Measurements from ENCODE around the gene GPR153.

The GPR153 gene

DNA sequence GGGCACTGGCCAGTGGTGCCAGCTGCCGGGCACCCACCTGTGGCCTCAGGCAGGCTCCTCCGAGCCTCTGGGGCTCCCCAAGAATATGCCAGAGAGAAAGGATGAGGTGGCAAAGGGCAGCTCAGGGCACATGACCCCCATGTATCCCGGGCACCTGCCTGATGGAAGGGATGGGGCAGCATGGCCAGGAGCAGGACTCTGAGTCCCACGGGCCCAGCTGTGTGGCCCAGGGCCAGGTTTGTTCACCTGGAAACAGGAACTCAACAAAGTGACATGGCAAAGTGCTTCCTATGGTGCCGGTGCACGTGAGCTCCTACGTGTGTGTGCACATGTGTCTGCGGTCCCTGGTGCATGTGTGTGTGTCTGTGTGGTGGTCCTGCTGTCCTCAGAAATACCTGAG lies 9.5 kb upstream of the GPR153 start:
- in situ Hi-C loops (cut with MboI; ENCODE audit: low sequenced_read_pairs), result no loop called here

DNA sequence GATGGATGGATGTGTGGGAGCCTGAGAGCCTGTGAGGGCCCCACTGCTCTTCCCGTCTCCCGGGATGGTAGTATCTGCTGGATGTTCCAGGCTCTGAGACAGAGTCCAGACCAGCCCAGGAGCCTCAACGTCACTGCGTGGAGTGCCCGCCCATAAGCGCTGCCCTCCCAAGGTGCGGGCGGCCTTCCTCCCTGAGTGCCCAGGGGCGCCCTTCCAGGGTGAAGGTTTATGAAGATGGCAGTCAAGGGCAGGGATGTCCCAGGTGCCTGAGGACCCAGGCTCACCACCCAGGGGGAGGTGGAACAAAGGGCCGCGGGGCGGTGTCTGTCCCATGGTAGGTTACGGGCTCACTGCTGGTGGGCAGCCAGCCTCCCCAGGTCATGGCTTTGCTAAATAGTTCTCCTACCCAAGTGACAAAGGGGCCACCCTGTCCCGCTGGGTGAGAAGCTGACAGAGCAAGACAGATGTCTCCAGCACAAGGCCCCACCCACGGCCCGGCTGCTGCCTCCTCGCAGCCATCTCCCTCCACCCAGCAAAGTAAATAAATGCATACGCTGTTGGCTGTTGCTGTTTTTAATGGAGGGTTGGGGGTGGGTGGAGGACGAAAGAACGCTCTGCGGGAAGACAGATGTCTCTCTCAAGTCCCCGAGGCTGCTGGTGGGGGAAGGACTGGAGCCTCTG lies 9.0 kb upstream of the GPR153 start:
- in situ Hi-C loops (cut with MboI; ENCODE audit: low sequenced_read_pairs), result no loop called here

GRCh38 chr1:6269296-6269695 lies 8.4 kb upstream of the GPR153 start:
- in situ Hi-C loops (cut with MboI; ENCODE audit: low sequenced_read_pairs), result no loop called here

- in situ Hi-C loops (cut with MboI; ENCODE audit: low sequenced_read_pairs), result no loop called here
Measured at GRCh38 chr1:6268415-6268814, 7.5 kb upstream of the GPR153 start.

- in situ Hi-C loops (cut with MboI; ENCODE audit: low sequenced_read_pairs), result no loop called here
Measured at GRCh38 chr1:6267686-6268322, 6.9 kb upstream of the GPR153 start.

GRCh38 chr1:6266641-6267040 lies 5.7 kb upstream of the GPR153 start:
- in situ Hi-C loops (cut with MboI; ENCODE audit: low sequenced_read_pairs), result no loop called here

DNA sequence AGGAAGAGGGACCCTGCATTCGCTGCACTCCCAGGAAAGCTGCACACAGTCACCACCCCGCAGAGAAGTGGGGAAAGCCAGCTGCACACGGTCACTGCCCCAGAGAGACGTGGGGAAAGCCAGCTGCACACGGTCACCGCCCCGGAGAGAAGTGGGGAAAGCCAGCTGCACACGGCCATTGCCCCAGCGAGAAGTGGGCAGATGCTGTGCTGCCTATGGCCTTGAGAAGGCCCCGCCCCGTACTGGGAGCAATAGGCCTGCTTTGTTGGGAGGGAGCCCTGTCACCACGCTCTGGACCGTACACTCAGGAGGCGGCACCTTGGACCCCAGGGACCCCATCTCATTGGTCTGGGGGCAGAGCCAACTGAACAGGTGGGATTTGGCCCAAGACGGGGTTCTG lies 4.3 kb upstream of the GPR153 start:
- in situ Hi-C loops (cut with MboI; ENCODE audit: low sequenced_read_pairs), result no loop called here

DNA sequence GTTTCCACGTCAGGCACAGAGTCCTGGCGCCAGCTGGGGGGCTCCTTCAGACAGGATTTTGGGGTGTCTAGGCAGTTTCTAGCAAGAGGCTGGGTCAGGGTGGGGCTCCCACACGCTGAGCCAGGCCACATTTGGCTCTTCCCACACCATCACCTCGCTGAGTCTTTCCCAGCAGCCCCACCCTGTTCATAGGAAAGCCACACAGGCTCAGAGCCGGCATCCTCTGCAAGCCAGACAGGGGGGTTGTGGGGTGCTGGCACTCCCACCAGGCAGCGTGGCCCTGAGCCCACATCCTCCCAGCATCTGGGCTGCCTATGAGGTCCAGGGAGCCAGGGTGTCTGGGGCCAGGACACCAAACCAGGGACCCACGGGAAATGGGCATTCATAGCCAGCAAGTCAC lies 2.8 kb upstream of the GPR153 start:
- in situ Hi-C loops (cut with MboI; ENCODE audit: low sequenced_read_pairs), result no loop called here

- in situ Hi-C loops (cut with MboI; ENCODE audit: low sequenced_read_pairs), result no loop called here
Measured at GRCh38 chr1:6262555-6263420, 1.9 kb upstream of the GPR153 start.

DNA sequence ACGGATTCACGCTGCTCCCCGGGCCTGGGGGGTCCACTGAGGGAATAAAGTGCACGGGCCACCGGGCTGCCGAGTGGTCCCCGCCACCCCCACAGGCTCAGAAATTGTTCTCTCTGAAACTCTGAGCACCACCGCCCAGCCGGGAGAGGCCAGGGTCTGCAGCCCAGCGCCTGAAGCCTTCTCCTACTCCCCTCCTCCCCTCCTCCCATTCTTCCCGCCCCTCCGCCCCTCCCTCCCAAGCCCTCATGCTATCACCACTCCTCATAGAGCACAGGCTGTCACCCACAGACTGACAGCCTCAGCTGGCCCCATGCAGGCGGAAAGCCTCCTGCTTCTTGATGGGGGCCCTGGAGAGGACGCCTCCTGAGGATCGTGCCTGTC lies 707 bp upstream of the GPR153 start:
- in situ Hi-C loops (cut with MboI; ENCODE audit: low sequenced_read_pairs), result no loop called here

DNA sequence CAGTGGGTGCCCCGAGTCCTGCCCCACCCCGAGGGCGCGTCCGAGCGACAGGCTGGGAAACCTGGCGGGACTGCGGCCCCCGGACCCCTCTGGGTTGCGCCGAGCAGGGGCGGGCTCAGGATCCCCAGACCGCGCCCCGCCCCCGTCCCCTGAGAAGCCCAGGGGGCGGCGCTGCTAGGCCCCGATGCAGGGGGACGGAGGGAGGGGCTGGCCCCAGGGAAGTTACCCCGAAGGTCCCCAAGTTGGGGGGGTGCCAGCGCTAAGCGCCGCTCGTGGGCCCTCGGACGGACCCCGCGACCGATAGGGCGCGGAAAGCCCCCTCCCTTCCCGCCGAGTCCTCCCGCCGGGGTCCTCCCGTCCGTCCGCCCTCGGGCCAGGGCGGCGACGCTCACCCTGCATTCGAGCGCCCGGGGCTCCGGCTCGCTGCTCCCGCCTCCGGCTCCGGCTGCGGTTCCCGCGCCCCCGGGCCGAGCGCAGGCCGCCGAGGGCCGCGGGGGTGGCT lies 414 bp downstream of the GPR153 start:
- in situ Hi-C loops (cut with MboI; ENCODE audit: low sequenced_read_pairs), result no loop called here

- in situ Hi-C loops (cut with MboI; ENCODE audit: low sequenced_read_pairs), result loop anchor here (10.0 kb wide), 1 partner anchor 85 kb away; no protein-coding TSS in a partner anchor
Measured at GRCh38 chr1:6259491-6260362, 1.2 kb downstream of the GPR153 start.

DNA sequence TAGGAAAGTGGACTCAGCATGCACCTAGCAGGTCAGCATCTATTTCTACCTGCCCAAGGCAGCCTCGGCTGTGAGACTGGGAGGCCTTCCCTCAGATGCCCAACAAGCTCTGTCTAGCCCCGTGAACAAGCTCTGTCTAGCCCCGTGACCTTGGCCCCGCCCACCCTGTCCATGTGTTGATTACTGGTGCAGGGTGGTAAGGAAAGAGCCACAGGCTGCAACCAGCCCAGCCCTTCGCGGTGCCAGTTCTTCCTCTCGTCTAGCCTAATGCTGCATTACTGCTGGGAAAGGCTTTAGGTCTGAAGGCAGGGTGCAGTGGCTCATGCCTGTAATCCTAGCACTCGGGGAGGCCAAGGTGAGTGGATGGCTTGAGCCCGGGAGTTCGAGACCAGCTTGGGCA lies 2.2 kb downstream of the GPR153 start:
- in situ Hi-C loops (cut with MboI; ENCODE audit: low sequenced_read_pairs), result loop anchor here (10.0 kb wide), 1 partner anchor 86 kb away; no protein-coding TSS in a partner anchor

DNA sequence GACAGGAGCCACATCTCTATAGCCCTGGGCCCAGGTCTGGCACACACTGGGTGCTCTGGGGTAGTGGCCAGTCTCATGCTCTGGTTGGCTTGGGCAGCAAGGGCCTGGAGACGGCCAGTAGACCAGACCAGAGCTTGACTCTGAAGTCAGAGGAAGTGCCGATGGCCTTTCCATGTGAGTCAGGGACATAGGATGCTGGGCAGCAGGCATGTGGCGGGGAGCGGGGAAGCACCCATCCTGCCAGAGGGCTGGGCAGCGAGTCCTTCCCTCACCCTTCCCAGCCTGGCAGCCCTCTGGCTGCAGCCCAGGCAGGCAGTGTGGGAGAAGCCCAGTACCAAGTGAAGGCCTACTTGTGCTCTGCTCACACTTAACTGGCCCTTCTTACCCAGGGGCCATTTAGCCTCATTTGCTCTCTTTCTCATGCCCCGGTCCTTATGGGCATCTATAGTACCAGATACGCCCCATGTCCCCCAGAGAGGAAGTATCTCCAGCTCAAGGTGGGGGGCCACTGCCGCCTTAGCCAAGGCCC lies 3.3 kb downstream of the GPR153 start:
- in situ Hi-C loops (cut with MboI; ENCODE audit: low sequenced_read_pairs), result loop anchor here (10.0 kb wide), 1 partner anchor 87 kb away; no protein-coding TSS in a partner anchor

GRCh38 chr1:6256645-6257044 lies 4.3 kb downstream of the GPR153 start:
- in situ Hi-C loops (cut with MboI; ENCODE audit: low sequenced_read_pairs), result loop anchor here (10.0 kb wide), 1 partner anchor 88 kb away; no protein-coding TSS in a partner anchor

DNA sequence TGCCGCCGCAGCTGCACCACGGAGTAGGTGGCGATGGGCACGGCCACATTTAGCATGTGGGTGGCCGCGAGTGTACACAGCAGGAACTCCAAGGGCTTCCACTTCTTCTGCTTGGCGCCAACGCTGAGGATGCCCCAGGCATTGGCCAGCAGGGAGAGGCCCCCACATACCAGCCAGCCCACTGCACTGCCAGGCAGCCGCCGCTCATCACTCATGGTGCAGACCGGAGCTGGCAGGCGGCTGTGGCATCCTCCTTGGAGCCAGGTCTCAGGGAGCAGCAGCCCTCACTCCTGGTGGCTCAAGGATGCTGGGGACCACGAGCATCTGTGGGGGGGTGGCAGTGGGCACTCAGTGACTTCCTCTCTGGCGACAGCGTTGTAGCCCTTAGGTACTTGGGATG lies 6.2 kb downstream of the GPR153 start:
- in situ Hi-C loops (cut with MboI; ENCODE audit: low sequenced_read_pairs), result loop anchor here (10.0 kb wide), 1 partner anchor 90 kb away; no protein-coding TSS in a partner anchor

DNA sequence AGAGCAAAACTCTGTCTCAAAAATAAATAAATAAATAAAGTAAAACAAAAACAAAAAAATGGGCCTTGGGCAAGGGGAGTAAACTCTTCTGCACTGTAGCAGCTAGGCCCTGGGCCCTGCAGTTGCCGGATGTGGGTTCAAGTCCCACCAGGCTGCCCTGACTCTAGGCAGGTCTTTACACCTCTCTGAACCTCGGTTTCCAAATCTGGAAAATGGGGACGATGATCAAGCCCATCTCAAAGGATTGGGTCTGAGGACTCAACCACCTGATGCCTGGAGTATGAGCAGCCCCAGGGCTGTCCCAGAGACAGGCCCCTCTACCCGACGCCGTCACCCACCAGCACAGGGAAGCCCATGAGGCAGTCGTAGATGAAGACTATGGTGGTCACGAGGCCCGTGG lies 7.5 kb downstream of the GPR153 start:
- in situ Hi-C loops (cut with MboI; ENCODE audit: low sequenced_read_pairs), result loop anchor here (10.0 kb wide), 1 partner anchor 91 kb away; no protein-coding TSS in a partner anchor

GRCh38 chr1:6252374-6252710 lies 8.6 kb downstream of the GPR153 start:
- in situ Hi-C loops (cut with MboI; ENCODE audit: low sequenced_read_pairs), result loop anchor here (10.0 kb wide), 1 partner anchor 92 kb away; no protein-coding TSS in a partner anchor

DNA sequence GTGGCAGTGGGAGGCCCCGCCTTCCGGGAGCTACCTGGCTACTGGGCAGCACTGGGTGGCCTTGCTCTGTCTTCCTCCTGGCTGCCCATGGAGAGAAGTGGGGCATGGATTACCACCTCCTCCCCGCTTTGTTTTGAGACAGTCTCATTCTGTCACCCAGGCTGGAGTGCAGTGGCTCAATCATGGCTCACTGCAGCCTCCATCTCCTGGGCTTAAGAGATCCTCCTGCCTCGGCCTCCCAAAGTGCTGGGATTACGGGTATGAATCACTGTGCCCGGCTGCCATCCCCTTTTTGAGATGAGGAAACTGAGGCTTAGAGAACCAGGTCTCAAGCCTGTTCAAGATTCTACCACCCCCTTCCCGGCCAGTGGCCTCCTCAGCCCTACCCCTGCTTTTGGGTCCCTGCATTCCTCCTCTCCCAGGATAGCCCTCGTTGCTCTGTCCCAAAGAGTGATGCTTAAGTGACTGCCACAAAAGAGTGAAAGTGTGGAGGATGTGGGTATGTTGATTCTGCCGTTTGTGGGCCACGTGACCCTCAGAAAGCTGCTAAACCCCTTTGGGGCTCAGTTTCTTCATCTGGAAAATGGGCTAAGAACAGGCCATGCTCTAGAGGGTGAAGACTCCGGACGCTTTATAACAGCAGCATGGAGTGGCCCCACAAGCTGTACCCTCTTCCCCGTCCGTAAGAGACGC lies 9.1 kb downstream of the GPR153 start:
- in situ Hi-C loops (cut with MboI; ENCODE audit: low sequenced_read_pairs), result loop anchor here (10.0 kb wide), 1 partner anchor 93 kb away; no protein-coding TSS in a partner anchor
